Measurements from ENCODE around the gene ARID1B. TPM values are rescaled to one million over a fixed set of nuclear protein-coding genes. Genes with fewer than 3 reads are reported as not detected.

The ARID1B gene
- polyA plus RNA-seq, 1 donor from 2014 or later = 21.9 TPM

DNA sequence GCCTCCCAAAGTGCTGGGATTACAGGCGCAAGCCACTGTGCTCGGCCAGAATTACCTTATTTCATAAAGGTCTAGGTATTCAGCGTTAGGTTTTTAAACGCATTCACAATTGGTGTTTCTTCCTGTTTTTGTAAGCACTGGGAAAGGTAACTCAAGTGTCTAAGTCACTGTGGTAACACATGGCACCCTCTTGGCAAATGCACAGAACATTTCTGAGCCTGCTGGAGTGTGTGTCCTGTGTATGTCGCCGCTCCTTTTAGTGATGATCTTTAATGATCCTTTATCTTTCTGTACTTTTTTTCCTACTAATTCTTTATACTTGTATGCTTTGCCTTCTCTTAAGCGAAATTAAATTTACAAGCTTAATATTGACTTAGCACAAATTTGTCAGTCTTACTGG, 263.0 kb downstream of the ARID1B start:
- no peaks in the 10 kb centered on the region for H3K27me3 Mint-ChIP-seq
- no peaks in the 10 kb centered on the region for H3K9me3 Mint-ChIP-seq
- H3K4me1 Mint-ChIP-seq = peaks cover 4 to 8% (median 5%) of the 10 kb centered on the region in 3 donors
- peaks cover 13% of the 10 kb centered on the region for H3K36me3 Mint-ChIP-seq
- H3K4me3 Mint-ChIP-seq = peak overlapping the region in 1 of 4 donors; percentile 55
- H3K27ac Mint-ChIP-seq = no peak overlapping the region

DNA sequence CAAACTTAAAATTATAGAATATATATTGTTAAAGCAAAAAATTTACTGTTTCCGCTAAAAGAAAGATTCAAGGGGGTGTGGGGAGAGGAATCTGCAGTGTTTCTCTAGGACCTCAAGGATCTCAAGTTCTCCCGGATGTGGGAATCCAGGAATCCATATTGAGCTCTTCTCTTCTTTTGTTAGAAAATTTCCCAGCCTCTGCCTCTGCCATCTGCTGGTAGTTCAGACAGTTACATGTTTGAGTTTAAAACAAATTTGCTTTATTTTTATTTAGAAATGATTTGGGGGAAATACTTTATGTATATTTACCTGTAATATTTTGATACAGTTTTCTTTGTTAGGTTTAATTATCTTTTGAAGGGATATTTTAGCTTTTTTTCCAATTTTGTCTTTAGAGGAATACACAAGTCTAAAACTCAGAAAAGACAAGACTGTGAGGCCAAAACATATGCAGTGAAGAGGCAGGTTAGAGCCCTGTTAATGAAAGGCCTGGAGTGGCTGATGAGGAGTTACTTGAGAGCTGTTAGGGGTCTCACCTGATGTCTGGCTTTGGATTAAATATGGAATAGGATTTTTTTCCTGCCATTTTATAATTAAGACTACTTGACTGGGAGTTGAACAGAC, 268.8 kb downstream of the ARID1B start:
- H3K4me1 Mint-ChIP-seq = peaks cover 19 to 27% (median 26%) of the 10 kb centered on the region in 3 donors
- H3K36me3 Mint-ChIP-seq = peaks cover 8% of the 10 kb centered on the region
- H3K27ac Mint-ChIP-seq = no peak overlapping the region
- H3K4me3 Mint-ChIP-seq = no peak overlapping the region
- H3K9me3 Mint-ChIP-seq = no peaks in the 10 kb centered on the region
- H3K27me3 Mint-ChIP-seq = no peaks in the 10 kb centered on the region

DNA sequence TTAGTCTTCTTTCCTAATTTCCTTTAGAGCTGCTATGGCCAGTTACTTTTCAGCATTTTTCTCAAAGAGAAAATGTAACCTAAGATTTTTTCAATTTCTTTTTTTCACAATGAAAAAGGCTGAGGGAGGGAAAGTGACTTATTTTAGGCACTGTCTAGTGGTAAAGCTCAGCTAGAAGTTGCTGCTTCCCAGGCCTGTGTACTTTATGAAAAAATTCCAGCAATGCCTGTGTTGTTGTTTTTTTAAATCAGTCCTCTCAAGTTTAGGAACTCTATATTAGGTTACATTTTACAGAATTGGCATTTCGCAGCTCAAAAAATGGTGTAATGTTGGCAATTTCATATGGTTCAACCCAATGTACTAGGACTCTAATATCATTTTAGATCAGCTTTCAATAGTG, 269.6 kb downstream of the ARID1B start:
- Mint-ChIP-seq H3K27me3 (no peaks in the 10 kb centered on the region), H3K36me3 (peaks cover 6% of the 10 kb centered on the region), H3K4me3 (no peak overlapping the region), H3K9me3 (no peaks in the 10 kb centered on the region), H3K27ac (no peak overlapping the region), H3K4me1 (peaks cover 19 to 30% (median 28%) of the 10 kb centered on the region in 3 donors)

DNA sequence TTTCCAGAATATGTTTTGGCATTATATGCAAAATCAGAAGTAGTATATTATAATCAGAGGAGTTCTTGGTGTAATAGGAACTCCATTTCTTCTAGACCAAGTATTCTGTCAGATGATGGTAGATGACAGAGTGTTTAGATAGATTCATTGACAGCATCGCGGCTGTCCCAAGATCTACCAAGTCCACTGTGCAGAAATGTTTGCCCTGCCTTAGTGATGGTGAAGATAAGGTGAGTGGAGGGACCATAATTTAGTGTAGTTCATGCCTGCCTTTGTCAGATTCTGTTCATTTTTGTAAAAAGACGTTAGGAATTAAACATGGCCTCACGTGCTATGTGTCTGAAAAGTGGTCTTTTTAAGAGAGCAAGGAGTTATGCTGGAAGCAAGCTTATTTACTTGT, 270.1 kb downstream of the ARID1B start:
- Mint-ChIP-seq H3K4me1 (peaks cover 19 to 33% (median 28%) of the 10 kb centered on the region in 3 donors), H3K9me3 (no peaks in the 10 kb centered on the region), H3K27ac (peak overlapping the region in 2 of 3 donors; percentile 58 to 76), H3K36me3 (peaks cover 4% of the 10 kb centered on the region), H3K4me3 (no peak overlapping the region), H3K27me3 (no peaks in the 10 kb centered on the region)

DNA sequence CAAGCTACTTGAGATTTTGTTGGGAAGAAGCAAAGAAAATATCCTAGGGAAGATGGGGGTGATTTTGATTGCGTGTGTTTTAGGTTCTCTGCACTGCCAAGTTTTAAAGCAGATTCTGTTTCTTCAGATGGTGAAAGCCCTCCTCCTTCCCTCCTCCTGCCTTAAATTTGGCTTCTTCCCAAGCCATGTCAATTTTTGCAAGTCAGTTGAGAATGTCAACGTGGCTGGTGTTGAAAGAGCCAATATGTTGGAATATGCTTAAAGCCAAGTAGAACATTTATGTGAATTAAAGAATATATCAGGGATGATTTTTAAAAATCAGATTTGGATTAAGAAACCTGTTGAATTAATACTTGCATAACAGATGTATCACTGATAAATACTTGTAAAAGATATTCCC, 270.8 kb downstream of the ARID1B start:
- H3K36me3 Mint-ChIP-seq = peaks cover 4% of the 10 kb centered on the region

DNA sequence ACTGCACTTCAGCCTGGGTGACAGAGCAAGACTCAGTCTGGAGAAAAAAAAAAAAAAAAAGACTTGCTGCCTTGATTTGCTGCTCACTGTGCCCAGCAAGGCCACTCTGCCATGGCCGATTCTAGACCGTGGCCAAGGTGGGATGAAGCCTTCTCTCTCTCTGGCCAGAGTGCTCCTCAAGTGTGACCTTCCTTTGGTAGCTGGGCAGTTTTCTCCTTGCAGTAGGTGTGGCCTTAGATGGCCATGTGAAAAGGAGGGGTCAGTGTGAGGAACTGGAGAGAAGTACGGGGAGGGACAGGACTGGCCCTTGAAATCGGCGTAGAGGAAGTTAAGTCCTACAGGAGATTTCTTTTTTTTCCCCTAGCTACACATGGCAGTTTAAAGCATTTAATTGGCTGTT, 272.0 kb downstream of the ARID1B start:
- Mint-ChIP-seq H3K36me3 (peaks cover 4% of the 10 kb centered on the region), H3K27ac (peak overlapping the region in 1 of 3 donors; percentile 31), H3K4me3 (no peak overlapping the region), H3K4me1 (peaks cover 19 to 42% (median 27%) of the 10 kb centered on the region in 3 donors), H3K9me3 (no peaks in the 10 kb centered on the region), H3K27me3 (no peaks in the 10 kb centered on the region)

More for the DNA sequence above, 270.8 kb downstream of the ARID1B start:
- Mint-ChIP-seq H3K4me3 (no peak overlapping the region), H3K27me3 (no peaks in the 10 kb centered on the region), H3K4me1 (peaks cover 18 to 35% (median 29%) of the 10 kb centered on the region in 3 donors), H3K9me3 (no peaks in the 10 kb centered on the region), H3K27ac (no peak overlapping the region)

DNA sequence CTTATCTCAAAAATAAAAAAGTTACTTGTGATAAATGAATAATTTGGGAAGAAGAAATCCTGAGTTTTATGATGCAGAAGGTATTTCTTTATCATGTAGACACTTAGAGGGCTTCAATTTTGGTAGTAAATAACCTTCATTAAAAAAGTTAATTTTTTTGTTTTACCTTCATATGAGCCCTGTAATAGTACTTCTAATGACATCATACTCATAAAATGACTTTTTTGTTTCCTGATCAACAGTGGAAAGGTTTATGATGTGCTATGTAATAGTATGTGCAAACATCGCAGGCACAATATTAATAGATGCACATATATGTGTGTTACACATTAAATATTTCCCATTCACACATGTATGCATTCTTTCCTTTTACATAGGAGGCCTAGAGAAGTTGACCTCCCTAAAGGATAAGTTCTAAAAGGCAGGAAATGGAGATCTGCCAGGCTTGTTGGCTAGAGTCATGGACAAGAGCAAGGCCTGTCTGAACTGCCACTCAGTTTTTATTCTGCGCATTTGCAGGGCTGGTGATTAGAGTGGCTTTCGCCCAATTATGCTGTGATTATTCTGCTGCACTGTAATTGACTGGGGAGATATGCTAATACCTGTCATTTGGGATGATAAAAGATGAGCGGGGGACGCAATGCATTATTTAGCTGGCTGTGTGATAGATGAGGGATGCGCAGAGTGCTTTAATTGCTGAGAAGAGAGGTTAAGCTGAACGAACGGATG, 273.5 kb downstream of the ARID1B start:
- peaks cover 27 to 49% (median 33%) of the 10 kb centered on the region in 3 donors for H3K4me1 Mint-ChIP-seq
- H3K27me3 Mint-ChIP-seq = no peaks in the 10 kb centered on the region
- peak overlapping the region in 1 of 3 donors; percentile 30 for H3K27ac Mint-ChIP-seq
- no peaks in the 10 kb centered on the region for H3K9me3 Mint-ChIP-seq
- peaks cover 4% of the 10 kb centered on the region for H3K36me3 Mint-ChIP-seq
- H3K4me3 Mint-ChIP-seq = no peak overlapping the region

DNA sequence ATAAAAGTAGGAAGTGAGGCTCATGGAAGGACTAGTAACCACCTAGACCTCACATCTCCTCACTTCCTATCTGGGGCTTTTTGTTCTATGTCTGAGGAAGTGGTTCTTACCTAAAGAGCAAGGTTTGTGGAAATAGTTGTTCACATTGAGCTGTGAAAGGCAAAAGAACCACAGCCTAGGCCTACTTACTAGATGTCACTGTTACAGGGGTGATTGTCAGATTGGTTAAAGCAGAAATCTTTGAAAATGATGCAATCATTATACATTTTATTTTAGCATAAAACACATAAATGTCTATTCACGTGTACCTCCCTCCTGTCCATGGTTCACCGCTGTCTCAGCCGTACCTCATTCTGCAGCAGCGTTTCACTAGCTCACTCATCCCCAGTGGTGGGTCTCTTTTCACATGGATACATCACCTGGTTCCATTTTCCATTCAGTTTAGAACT, 277.4 kb downstream of the ARID1B start:
- Mint-ChIP-seq H3K9me3 (peaks cover 0 to 3% (median 0%) of the 10 kb centered on the region in 3 donors), H3K27ac (peak overlapping the region; percentile 31 to 80 (median 73)), H3K27me3 (no peaks in the 10 kb centered on the region), H3K4me1 (peaks cover 34 to 48% (median 36%) of the 10 kb centered on the region in 3 donors), H3K4me3 (peak overlapping the region in 3 of 4 donors; percentile 2 to 77 (median 22)), H3K36me3 (peaks cover 8% of the 10 kb centered on the region)

DNA sequence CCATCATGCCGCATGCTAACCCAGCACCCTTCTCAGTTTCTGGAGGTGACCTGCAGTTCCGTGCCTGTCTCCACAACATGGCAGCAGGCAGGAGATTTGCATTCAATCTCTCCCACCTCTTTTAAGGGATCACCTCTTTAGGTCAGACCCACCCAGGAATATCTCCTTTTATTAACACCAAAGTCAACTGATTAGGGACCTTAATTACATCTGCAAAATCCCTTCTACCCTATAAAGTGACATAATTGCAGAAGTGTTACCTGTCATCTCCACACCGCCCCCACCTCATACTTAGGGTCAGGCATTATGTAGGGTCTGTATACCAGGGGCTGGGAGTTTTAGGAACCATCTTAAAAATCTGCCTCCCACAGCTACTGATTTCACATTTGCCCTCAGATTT, 278.7 kb downstream of the ARID1B start:
- peaks cover 8% of the 10 kb centered on the region for H3K36me3 Mint-ChIP-seq
- H3K9me3 Mint-ChIP-seq = peaks cover 0 to 3% (median 0%) of the 10 kb centered on the region in 3 donors
- peak overlapping the region; percentile 23 to 43 (median 26) for H3K27ac Mint-ChIP-seq
- no peaks in the 10 kb centered on the region for H3K27me3 Mint-ChIP-seq
- H3K4me1 Mint-ChIP-seq = peaks cover 26 to 44% (median 32%) of the 10 kb centered on the region in 3 donors
- peak overlapping the region in 1 of 4 donors; percentile 27 for H3K4me3 Mint-ChIP-seq

DNA sequence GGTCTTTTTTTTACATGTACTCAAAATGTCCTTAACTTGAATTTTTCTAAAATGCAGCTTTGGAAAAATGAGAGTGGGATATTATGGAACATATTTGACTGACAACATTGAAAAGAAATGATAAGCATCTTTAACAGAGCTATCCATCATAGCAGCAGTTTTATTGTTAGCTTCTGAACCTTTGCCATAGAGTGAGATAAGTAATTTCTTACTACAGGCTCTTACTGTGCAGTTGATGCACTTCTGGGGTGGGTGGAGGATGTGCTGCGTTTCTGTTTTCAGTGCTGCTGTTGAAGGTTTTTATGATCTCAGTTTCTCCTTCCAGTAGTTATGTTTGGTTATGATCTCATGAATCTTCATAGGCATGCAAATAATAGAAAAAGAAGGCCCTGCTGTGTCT, 279.1 kb downstream of the ARID1B start:
- peak overlapping the region; percentile 23 to 43 (median 26) for H3K27ac Mint-ChIP-seq
- peaks cover 0 to 3% (median 0%) of the 10 kb centered on the region in 3 donors for H3K9me3 Mint-ChIP-seq
- H3K4me1 Mint-ChIP-seq = peaks cover 23 to 40% (median 29%) of the 10 kb centered on the region in 3 donors
- H3K27me3 Mint-ChIP-seq = no peaks in the 10 kb centered on the region
- H3K4me3 Mint-ChIP-seq = peak overlapping the region in 1 of 4 donors; percentile 27
- peaks cover 8% of the 10 kb centered on the region for H3K36me3 Mint-ChIP-seq

DNA sequence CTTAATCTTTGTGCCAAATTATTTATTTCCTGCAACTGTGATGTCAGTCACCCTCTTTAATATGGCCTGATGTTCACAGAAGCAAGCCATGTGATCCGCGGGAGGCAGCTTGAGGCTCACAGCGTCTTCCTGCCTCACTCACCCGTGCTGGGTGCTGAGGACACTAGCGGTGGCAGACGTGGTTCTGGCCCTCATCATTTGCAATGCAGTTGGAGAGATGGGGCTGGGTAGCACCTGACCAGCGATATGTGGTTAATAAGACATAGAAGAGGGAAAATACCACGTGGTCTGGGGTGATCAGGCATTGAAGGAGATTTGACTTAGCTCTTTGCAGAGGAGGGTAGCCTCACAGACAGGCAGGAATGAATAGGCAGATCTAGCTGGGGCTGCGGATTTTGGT, 281.4 kb downstream of the ARID1B start:
- Mint-ChIP-seq H3K27me3 (no peaks in the 10 kb centered on the region), H3K36me3 (peaks cover 6% of the 10 kb centered on the region), H3K27ac (peak overlapping the region in 2 of 3 donors; percentile 16 to 78), H3K4me3 (peak overlapping the region in 1 of 4 donors; percentile 80), H3K9me3 (peaks cover 0 to 3% (median 0%) of the 10 kb centered on the region in 3 donors), H3K4me1 (peaks cover 29 to 42% (median 33%) of the 10 kb centered on the region in 3 donors)

DNA sequence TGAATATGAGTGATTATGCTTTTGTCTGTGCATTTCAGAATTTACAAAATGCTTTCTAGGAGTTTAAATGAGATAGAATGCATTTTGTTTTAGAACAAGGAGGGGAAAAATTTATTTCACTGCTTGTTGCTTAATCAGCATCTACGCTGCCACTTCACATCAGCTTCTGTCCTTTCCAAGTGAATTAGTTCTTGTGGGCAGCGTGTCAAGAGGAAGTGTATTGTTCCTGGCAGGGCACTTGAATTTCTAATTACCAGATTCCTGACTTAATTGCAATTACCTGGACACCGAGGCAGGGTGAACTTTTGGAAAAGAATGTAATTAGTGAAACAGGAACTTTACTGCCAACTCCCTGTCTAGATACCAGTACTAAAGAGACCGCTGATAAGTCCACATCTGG, 282.6 kb downstream of the ARID1B start:
- H3K27me3 Mint-ChIP-seq = no peaks in the 10 kb centered on the region
- H3K4me1 Mint-ChIP-seq = peaks cover 28 to 41% (median 30%) of the 10 kb centered on the region in 3 donors
- no peak overlapping the region for H3K4me3 Mint-ChIP-seq
- peak overlapping the region in 1 of 3 donors; percentile 35 for H3K27ac Mint-ChIP-seq
- H3K36me3 Mint-ChIP-seq = peaks cover 6% of the 10 kb centered on the region
- peaks cover 0 to 3% (median 0%) of the 10 kb centered on the region in 3 donors for H3K9me3 Mint-ChIP-seq

DNA sequence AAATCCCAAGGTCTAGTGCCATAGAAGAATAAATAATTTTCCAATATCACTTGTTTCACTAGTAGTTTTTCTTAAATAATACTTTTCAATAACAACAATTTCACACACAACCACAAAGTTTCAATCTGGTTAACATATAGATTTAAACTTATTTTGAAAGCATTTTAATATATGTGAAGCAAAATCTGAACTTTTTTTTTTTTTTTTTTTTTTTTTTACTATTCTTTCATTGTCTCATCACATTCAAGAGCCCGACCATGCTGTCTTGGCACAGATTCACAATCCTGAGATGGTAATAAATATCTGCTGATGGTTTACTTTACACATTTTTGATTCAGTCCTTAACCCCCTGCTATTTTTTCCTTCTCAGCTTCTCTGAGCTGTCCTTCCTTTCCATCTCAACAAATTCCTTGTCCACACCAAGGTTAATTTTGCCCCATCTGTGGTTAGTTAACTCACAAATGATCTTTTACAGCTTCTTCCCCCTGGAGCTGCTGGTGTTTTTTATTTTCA, 283.3 kb downstream of the ARID1B start:
- H3K27ac Mint-ChIP-seq = peak overlapping the region in 1 of 3 donors; percentile 63
- no peaks in the 10 kb centered on the region for H3K27me3 Mint-ChIP-seq
- H3K36me3 Mint-ChIP-seq = peaks cover 6% of the 10 kb centered on the region
- H3K4me3 Mint-ChIP-seq = no peak overlapping the region
- H3K9me3 Mint-ChIP-seq = peaks cover 0 to 3% (median 0%) of the 10 kb centered on the region in 3 donors
- H3K4me1 Mint-ChIP-seq = peaks cover 25 to 41% (median 26%) of the 10 kb centered on the region in 3 donors

DNA sequence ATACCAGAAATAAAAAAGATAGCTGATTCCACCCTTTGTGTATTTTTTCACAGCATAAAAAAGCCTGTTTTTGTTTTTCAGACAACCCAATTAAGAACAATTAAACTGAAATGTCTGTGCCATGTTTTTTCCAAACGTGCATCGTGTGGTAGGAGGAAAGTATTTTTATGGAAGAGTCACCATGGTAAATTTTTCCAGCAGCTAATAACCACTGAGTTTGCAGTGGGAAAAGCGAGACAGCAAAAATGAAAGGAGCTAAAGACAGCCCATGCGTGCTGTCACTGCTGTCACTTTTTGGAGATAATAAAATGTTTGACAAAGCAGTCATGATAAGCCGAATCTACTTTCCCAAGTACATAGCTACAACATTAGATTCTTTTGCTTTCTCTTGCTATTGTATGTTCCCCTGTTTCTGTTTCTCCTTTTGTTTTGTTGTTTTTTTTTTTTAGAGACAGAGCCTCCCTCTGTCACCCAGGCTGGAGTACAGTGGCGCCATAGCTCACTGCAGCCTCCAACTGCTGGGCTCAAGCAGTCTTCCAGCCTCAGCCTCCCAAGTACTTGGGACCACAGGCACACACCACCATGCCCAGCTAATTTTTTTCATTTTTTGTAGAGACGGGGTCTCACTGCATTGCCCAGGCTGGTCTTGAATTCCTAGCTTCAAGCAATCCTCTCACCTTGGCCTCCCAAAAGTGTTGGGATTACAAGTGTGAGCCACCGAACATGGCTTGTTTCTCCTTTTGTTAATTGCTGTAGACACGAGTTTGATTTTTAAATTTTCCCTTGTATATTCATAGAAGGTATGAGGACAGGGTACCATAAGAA, 284.8 kb downstream of the ARID1B start:
- H3K4me1 Mint-ChIP-seq = peaks cover 25 to 51% (median 35%) of the 10 kb centered on the region in 3 donors

More for the DNA sequence above, 284.8 kb downstream of the ARID1B start:
- Mint-ChIP-seq H3K36me3 (no peaks in the 10 kb centered on the region), H3K27me3 (no peaks in the 10 kb centered on the region), H3K9me3 (peaks cover 0 to 3% (median 0%) of the 10 kb centered on the region in 3 donors), H3K4me3 (no peak overlapping the region), H3K27ac (peak overlapping the region in 2 of 3 donors; percentile 9 to 83)

Measured in IgD-negative memory B cell (primary cell).